NCI-H2081 (cell line): ENCODE measurements around the gene ENOPH1.
"Not testable (repeated sequence)": the region's sequence is repeated elsewhere in the genome, so short reads cannot be mapped to it uniquely, and the experiment has no call there.

ENCODE experiments used
- DNase-seq, 2 experiments: peaks; one replicate each; lab custom pipeline; 2025; lab: John Stamatoyannopoulos, UW

Gene ENOPH1

DNA sequence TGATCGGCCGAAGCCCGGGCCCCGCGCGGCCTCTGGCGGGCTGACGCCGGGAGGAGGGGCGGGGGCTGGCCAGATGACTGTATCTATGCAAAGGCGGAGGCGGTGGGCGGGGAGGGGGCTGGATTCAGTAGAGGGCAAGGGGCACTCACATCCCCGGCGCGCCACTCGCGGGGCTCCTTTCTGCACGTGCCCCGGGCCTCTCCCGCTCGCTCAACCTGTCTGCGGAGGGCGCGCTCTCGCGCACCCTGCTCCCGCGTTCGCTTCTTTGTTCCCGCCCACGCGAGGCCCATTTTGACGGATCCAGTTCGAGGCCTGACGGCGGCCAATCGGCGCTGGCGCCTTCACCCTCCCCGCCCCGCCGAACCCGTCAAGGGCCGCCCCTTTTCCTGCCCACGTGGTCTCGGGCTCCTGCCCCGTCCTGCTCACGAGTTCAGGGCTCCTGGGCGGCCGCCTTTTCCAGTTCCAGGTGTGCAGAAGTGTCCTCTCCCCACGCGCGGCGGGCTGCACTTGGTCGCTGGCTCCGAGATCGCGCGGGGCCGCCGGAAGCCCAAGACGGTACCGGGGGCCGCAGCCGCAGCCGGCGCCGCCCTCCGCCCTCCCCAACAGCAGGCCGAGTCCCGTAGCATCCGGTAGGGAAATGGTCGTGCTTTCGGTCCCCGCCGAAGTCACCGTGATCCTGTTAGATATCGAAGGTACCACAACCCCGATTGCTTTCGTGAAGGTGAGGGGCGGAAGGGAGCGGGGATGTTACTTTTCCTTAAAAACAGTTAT, at the start of gene ENOPH1, which contains the start of gene HNRNPDL:
Gene ENOPH1 (plus strand): TSS at position 398 of the 771 bp plus-strand sequence. CDS start 240 bp downstream, at position 638.
Gene HNRNPDL (minus strand): TSS at position 270 of the 771 bp plus-strand sequence. CDS start 772 bp downstream, outside the sequence.
- peak; percentile 90 to 93 for DNase-seq

DNA sequence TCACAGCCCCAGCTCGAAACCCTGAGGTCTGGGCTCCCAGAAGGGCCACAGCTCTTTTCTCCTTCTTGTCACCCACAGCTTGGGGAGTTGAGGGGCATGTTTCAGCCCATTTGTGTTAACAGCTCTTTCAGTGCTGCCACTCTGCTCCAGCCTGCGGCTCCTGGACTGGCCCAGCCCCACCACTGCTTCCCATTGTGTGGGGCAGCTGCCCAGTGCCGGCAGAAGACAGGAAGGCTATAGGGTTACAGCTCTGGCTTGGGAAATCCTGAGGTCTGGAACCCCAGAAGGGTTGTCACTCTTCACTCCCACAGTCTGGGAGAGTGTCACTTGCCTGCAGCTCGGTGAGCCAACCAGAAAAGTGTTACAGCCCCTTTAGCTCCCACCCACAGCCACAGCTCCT, 49.6 kb upstream of the ENOPH1 start:
- no peak for DNase-seq

DNA sequence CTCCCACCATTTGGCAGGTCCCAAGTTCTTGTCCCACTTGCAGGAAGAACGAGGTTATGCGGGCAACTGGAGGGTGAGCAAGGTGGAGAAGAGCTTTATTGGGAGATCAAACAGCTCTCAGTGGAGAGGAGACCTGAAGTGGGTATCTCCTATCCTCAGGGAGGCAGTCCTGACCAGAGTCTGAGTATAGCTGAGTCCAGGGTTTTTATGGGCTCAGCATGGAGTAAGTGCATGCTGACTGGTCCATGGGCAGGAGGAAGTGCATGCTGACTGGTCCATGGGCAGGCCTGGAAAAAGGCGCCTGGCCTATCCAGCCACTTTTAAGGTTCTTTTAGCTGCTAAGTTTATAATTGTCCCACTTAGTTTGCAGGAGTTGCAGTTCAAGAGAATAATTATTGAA, 49.2 kb upstream of the ENOPH1 start:
- no peak for DNase-seq

DNA sequence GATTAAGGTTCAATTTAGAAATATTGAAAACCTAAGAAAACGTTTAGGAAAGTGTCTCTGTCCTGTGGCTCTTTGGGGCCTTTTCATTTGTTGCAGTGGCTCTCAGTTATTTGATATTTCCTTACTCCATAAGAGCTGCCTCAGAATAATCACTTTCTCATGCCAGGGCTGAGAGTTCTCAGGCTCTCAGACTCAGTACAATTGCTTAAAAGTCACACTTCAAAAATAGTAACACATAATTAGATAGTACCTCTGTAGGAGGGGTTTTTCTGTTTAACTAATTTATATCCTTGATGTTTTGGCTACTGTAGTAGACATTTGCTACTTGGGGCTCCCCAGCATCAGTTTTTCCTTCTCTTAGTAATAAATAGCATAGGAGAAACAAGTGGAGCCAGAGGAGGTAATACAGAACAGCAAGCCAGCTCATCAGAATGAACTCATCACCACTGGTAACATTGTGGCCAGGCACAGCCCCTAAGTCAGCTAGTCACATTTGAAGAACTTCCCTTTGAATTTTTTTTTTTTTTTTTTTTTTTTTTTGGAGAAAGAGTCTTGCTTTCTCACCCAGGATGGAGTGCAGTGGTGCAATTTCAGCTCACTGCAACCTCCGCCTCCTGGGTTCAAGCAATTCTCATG, 48.6 kb upstream of the ENOPH1 start:
- DNase-seq, result no peak

DNA sequence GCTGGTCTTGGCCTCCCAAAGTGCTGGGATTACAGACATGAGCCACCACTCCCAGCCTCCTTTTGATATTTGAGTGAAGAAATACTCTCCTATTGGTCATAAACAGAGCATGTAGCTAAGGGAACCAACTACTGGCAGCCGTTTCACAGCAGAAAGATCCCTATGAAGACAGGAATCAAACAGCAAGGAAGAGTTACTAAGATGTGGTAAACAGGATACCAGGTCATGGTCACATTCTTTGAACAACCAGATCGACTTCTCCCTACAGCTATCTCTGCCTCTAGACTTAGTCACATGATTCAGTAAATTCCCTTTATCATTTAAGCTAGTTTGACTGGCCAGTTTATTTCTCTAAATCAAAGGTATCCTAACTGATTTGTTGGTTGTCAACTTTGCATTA, 47.6 kb upstream of the ENOPH1 start:
- DNase-seq, result no peak

DNA sequence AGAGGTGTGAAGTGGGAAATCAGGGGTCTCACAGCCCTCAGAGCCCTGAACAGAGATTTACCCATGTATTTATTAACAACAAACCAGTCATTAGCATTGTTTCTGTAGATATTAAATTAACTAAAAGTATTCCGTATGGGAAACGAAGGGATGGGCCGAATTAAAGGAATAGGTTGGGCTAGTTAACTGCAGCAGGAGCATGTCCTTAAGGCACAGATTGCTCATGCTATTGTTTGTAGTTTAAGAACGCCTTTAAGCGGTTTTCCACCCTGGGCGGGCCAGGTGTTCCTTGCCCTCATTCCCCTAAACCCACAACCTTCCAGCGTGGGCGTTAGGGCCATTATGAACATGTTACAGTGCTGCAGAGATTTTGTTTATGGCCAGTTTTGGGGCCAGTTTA, 44.1 kb upstream of the ENOPH1 start:
- DNase-seq, result not testable (repeated sequence)

DNA sequence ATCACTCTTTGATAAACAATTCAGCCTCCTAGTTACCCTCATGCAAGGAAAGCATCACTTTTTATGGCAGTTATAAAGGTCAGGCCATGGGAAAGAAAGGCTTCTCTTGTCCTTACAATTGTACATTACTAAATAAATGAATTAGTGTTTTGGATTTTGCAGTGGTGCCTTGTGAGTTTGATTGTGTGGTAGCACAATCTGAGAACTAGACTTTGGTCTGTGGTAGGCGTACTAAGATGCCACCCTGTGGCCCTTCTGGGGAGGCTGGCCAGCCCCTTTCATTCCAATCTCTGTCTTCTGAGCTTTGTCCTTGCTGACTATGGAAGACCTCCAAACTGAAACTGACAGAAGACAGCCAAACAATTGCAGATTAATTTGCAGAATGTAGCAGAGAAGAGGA, 42.0 kb upstream of the ENOPH1 start:
- no peak for DNase-seq

DNA sequence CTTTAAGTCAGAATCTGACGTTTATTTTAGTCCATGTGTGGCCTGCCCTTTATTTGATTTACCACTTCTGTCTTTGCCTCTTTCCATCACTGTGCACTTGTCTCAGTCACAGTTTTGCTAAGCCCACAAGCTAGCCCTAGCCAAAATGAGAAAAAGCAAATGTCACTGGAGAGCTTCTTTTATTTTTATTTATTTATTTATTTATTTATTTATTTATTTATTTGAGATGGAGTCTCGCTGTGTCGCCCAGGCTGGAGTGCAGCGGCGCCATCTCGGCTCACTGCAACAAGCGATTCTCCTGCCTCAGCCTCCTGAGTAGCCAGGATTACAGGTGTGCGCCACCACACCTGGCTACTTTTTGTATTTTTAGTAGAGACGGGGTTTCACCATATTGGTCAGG, 40.3 kb upstream of the ENOPH1 start:
- DNase-seq, result not testable (repeated sequence)

DNA sequence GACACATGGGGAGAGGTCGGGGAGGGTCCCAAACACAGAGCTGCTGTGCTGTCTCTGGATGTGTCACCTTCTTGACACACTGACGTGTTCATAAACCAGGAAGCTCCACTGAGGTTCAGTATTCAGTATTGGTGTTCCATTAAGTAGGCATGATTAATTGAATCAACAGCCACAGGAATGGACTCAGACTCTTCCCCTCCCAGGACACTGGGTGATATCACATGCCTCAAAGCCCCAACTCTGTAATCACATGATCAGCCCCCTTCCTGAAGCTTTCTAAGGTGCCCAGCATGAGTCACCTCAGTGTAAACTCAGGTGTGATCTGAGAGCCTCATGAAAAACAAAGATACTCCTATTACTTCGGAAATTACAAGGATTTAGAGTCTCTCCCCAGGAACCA, 35.5 kb upstream of the ENOPH1 start:
- no peak for DNase-seq

DNA sequence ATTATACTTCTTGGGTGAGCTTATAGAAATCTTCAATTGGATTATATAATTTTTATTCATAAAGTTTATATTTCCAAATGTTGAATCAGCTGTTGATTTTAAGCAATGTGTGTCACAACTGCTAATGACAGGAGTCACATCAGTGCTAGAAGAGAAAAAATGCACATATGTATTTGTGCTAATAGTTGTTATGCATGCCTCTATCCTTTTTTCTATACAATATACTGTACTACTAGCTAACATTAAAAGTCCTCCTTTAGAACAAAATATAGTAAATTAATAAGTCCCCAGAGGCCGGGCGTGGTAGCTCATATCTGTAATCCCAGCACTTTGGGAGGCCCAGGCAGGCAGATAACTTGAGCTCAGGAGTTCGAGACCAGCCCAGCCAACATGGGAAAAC, 32.9 kb upstream of the ENOPH1 start:
- DNase-seq, result no peak

DNA sequence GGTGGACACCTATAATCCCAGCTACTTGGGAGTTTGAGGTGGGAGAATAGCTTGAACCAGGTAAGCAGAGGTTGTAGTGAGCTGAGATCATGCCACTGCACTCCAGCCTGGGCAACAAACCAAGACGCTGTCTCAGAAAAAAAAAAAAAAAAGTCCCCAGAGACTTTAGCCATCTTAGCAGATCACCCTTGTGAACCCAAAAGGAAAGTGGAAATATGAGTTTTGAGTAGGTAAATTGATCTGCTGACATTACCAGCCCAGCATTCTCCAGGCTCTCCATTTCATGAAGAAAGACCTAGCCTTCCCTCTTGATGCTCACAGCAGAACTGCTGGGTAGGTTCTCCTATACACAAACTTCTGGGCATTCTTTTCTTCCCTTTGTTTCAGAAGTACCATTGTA, 32.1 kb upstream of the ENOPH1 start:
- DNase-seq, result no peak

DNA sequence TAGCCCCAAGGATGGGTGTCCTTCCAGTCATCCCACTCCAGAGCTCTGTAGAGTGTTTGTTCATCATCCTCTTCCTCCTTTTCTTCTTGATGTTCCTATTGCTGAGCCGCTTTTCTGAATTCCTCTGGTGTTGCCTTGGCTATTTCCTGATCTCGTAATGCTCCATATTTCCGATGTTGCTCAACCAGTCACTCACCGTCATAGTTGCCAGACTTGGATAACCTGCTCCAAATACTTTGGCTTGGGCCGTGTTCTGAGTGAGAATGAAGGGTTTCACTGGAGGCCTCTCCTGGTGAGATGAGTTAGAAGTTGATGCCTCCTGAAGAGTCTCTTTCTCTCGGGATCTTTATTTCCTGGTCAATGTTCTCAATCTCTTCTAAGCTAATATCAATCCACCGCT, 28.8 kb upstream of the ENOPH1 start:
- no peak for DNase-seq

DNA sequence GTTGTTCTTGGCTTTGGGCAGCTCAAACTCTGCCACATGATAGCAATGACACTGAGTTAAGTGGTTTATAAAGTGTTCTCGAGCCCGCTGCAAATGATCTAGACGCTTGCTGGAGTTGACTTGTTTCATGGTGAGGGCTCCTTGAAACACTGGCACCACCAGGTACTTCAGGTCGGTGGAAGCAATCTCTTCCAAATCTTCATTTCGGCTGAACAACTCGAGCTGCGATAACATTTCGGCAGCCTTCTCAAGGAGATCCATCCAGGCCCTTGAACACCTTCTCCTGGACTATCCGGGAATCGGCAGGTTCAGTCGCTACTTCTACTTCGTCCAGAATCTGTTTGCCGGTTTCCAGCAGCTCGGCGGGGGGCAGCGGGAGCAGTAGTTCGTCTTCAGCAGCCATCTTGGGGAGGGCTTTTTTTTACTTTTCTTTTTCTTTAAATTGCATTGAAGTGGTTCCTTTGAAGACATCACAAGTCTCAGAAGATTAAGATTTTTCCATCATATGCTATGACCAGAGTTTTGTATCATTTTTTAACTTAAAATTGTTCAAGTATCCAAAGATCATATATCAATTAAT, 28.1 kb upstream of the ENOPH1 start:
- DNase-seq, result no peak

DNA sequence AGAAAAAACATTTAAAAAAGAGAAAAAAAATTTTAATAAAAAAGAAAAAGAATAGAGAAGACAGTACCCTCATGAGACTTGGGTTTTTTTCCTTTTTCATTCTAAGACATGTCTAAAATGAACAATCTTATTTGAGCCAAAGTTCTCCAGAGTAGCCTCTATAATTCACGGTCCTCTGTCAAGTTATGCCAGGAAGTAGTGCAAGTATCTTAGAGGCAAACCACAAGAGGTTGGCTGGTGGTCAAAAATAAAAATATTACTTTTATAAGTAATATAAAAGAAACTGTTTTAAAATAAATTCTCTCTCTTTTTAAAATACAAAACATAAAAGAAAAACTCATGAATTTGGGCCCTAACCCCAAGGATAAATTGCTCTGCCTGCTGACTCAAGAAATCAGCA, 26.7 kb upstream of the ENOPH1 start:
- no peak for DNase-seq

DNA sequence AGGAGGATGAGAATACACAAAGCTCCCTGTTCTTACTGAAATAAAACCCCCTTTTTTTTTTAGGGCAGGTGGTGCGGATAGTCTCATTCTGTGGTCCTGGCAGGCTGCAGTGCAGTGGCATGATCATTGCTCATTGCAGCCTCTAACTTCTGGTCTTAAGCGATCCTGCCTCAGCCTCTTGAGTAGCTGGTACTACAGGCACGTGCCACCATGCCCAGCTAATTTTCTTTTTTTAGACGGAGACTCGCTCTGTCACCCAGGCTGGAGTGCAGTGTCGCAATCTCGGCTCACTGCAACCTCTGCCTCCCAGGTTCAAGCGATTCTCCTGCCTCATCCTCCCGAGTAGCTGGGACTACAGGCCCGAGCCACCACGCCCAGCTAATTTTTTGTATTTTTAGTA, 15.3 kb upstream of the ENOPH1 start:
- not testable (repeated sequence) for DNase-seq

DNA sequence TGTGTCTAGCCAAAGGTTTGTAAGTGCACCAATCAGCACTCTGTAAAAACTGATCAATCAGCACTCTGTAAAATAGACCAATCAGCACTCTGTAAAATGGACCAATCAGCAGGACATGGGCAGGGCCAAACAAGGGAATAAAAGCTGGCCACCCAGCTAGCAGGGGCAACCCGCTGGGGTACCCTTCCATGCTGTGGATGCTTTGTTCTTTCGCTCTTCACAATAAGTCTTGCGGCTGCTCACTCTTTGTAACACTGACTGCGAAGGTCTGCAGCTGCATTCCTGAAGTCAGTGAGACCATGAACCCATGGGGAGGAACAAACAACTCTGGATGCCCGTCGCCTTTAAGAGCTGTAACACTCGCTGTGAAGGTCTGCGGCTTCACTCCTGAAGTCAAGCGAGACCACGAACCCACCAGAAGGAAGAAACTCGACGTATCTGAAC, 14.4 kb upstream of the ENOPH1 start:
- no peak for DNase-seq

DNA sequence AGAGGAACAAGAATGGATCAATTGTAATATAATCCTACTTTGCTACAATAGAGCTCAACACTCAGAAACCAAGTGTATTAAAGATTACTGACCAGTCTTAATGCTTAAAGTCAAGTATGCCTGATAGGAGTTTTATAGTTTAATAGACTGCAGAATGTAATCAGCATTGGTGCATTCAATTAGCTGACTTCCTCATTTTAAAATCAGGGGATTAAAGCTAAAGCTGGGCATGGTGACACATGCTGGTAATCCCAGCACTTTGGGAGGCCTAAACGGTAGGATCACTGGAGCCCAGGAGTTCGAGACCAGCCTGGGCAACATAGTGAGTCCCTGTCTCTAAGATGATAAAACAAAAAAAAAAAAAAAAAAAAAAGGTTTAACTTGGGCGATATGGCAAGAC, 10.9 kb upstream of the ENOPH1 start:
- no peak for DNase-seq

DNA sequence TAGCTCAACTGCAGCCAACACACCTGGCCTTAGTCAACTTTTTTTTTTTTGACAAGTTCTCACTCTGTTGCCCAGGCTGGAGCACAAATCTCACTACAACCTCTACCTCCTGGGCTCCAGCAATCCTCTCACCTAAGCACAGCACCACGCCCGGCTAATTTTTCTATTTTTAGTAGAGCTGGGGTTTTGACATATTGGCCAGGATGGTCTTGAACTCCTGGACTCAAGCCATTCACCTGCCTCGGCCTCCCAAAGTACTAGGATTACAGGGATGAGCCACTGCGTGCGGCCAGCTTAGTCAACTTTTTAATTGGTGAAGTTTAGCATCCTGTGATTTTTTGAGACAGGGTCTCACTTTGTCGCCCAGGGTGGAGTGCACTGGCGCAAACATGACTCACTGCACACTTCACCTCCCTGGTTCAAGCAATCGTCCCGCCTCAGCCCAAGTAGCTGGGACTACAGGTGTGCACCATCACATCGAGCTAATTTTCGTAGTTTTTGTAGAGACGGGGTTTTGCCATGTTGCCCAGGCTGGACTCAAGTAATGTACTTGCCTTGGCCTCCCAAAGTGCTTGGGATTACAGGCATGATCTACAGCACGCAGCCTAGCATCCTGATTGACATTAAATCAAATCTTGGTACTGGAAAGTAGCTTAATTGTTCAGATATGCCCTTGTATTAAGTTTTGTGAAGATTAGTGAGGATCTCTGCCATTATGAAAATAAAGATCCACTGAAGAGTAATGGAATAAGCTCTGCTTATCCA, 8.4 kb upstream of the ENOPH1 start:
- no peak for DNase-seq

DNA sequence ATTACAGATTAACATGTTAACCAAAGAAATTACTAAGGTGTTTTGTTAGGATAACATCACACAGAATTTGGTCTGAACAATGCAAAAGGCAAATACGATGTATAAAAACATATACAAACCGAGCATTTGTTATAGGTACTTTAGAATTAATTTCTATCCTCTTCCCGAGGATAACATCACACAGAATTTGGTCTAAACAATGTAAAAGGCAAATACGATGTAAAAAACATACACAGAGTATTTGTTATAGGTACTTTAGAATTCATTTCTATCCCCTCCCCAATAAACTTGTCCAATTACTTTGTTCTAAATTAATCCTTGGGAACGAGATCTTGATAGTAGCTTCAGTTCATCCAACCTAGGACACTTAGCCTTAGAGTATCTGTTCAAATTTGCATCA, 7.8 kb upstream of the ENOPH1 start:
- no peak for DNase-seq

DNA sequence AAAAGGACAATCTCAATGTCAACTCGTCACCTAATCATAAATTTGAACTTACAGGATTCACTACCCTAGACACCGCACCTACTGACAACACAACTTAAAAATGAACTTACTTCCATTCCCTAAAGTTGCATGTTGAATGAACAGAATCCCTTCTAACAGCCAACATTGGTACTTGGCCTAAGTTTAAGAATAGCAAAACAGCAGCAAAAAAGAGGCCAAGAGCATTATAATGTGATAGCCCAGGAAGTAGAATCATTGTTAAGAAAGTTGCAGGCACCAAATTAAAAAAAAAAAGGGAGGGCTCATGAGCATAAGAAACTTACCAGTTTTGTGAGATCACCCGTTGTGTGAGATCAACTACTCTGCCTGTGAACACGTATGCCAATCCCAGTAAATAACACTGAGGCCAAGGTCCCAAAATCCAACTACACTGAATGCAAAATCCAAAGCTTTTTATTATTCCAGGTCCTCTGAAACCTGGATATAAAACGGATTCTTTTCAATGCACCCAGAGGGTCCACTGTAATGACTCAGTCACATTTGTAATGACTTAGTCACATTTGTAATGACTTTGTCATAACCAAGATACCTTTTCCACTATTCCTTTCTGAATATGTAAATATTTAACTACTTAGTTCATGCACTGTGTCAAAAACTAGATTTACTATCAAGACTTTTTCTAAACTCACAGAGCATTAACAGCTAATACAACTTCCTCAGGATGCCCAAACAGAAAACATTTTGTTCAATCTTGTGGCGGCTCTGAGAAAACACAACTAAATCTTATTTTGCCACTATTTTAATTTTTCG, 6.9 kb upstream of the ENOPH1 start:
- no peak for DNase-seq

DNA sequence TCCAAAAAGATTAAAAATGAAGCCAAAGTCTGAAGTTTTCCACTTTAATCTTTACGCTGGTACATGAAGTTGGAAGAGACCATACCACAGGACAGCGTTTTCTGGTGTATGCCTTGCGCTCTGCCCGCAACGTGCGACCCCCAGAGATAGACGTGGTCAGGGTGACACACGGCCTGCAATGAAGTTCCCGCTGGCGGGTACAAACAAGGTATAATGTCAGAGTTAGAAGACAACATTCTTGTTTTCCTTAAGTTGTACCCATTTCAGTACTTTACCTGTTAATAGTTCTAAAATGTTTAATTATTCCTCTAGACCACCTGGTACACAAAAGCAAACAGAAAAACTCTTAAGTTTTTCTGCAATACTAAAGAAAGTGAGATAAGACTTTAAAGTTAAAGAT, 4.9 kb upstream of the ENOPH1 start:
- DNase-seq, result no peak

DNA sequence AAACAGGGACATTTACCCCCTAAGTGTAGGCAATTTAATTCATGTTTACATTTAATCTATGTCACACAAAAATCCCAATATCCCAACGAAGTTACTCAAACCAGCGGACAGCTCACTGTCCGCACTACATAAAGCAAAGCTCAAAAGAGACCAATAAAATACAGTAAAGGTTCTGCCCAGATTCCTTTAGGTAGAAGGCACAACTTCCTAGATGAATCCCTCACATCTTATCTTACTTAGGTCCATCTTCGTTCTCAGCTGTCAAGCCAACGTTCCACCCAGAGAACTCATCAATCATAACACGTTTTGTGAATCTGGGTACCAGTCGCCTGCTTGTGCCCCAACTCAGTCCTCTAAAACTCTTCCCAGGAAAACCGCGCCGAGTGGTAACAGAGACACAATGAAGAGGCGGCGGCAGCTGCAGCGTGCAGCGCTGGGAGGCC, 1.8 kb upstream of the ENOPH1 start:
- no peak for DNase-seq
